GM12878 (cell line): ENCODE data around the gene XPOT. TPM values are rescaled to one million over a fixed set of nuclear protein-coding genes. Genes with fewer than 3 reads are reported as not detected.

Source experiments
- ATAC-seq: fragments of 200-7000 bp; cut with Tn5 transposase; 3 replicates; pipeline ENCODE4 v1.9.1; 2020; ENCODE audit warnings: mild to moderate bottlenecking, moderate library complexity
- BruUV-seq: library from RNA; stranded (reverse); fragments of 400-500 nt; replicated peaks from 2 replicates; lab custom pipeline; 2021; lab: Mats Ljungman, UMichigan
- CTCF ChIA-PET: fragments of 300-600 bp; sonication (Branson Sonifier 250); formaldehyde crosslinking; extraction: SDS; loops from one replicate; lab custom pipeline; 2021; ENCODE audit warnings: inconsistent platforms; lab: Yijun Ruan, JAX
- POLR2A ChIA-PET: fragments of 350-600 bp; formaldehyde crosslinking; extraction: SDS; loops from one replicate; lab custom pipeline; 2021; ENCODE audit warnings: inconsistent platforms; lab: Charles Lee
- RAD21 ChIA-PET: fragments of 300-600 bp; sonication (Branson Sonifier 250); formaldehyde crosslinking; loops from one replicate; lab custom pipeline; 2023; ENCODE audit warnings: antibody characterized with exemption; ENCODE audit not compliant: unreplicated experiment; lab: Charles Lee
- SMC1A ChIA-PET: fragments of 300-600 bp; sonication (Branson Sonifier 250); formaldehyde crosslinking; loops from one replicate; lab custom pipeline; 2023; ENCODE audit not compliant: unreplicated experiment, uncharacterized antibody; lab: Charles Lee
- DNase-seq: peaks from one replicate; pipeline ENCODE4 v3.0.0-alpha.2; 2011; ENCODE audit warnings: low read depth, low spot score
- FAIRE-seq: peaks from 3 replicates; lab custom pipeline; 2011; peaks lifted over from hg19 to GRCh38; lab: Jason Lieb, UNC
- H2AFZ ChIP-seq: 2 replicates; pipeline ENCODE4 v1.6.0; 2011; ENCODE audit warnings: low read depth, low read length, control low read depth; ENCODE audit not compliant: control insufficient read depth
- H3K27ac ChIP-seq: 2 replicates; pipeline ENCODE4 v1.5.1; 2011; ENCODE audit warnings: control low read depth; ENCODE audit not compliant: control insufficient read depth, insufficient read depth
- H3K27me3 ChIP-seq, 2 experiments: replicated peaks in 1 of 2; 2 replicates each; pipeline versions ENCODE4 v1.6.0 to v1.6.1; 2011; ENCODE audit warnings: low read length in 1 of 2; ENCODE audit not compliant: control insufficient read depth in 2 of 2, insufficient read depth in 2 of 2
- H3K36me3 ChIP-seq, 2 experiments: 2 replicates each; pipeline ENCODE4 v1.5.1; 2011; ENCODE audit warnings: low read length in 1 of 2; ENCODE audit not compliant: control insufficient read depth in 2 of 2, insufficient read depth in 2 of 2
- H3K4me1 ChIP-seq: 2 replicates; pipeline ENCODE4 v1.6.1; 2011; ENCODE audit warnings: mild to moderate bottlenecking, low read length, moderate library complexity, mixed read lengths; ENCODE audit not compliant: control insufficient read depth, insufficient read depth
- H3K4me2 ChIP-seq: 2 replicates; pipeline ENCODE4 v1.6.0; 2011; ENCODE audit warnings: control low read depth; ENCODE audit not compliant: control insufficient read depth, insufficient read depth
- H3K4me3 ChIP-seq: fragments of 200-600 bp; sonication (generic); 2 replicates; pipeline ENCODE4 v1.5.1; 2016
- H3K79me2 ChIP-seq: 2 replicates; pipeline ENCODE4 v1.6.0; 2011; ENCODE audit warnings: low read length; ENCODE audit not compliant: control insufficient read depth, insufficient read depth
- H3K9ac ChIP-seq: 2 replicates; pipeline ENCODE4 v1.8.0; 2011; ENCODE audit warnings: low read length, control low read depth, mixed read lengths; ENCODE audit not compliant: control insufficient read depth, insufficient read depth
- H3K9me3 ChIP-seq: replicated peaks from 3 replicates; pipeline ENCODE4 v1.5.1; 2011; ENCODE audit warnings: mild to moderate bottlenecking, low read length; ENCODE audit not compliant: control insufficient read depth, insufficient read depth
- H4K20me1 ChIP-seq: 2 replicates; pipeline ENCODE4 v1.6.0; 2011; ENCODE audit not compliant: control insufficient read depth, insufficient read depth
- CTCF ChIP-seq, 3 experiments: IDR thresholded peaks in 2 of 3; conservative IDR thresholded peaks in 1 of 3; 2 replicates each; pipeline ENCODE4 v1.5.1; 2011; ENCODE audit warnings: low read depth in 3 of 3, low read length in 3 of 3, mild to moderate bottlenecking in 3 of 3, control low read depth in 2 of 3, moderate library complexity in 2 of 3, inconsistent platforms in 1 of 3, mixed read lengths in 1 of 3; ENCODE audit not compliant: control insufficient read depth in 2 of 3, insufficient read depth in 1 of 3; ENCODE audit errors: extremely low read depth in 1 of 3
- HDGF ChIP-seq: fragments of 450-650 bp; IDR thresholded peaks from 2 replicates; pipeline ENCODE4 v1.6.1; 2016; ENCODE audit warnings: antibody characterized with exemption
- JUND ChIP-seq: IDR thresholded peaks from 2 replicates; pipeline ENCODE4 v1.6.1; 2012; ENCODE audit warnings: low read depth, mild to moderate bottlenecking, low read length, improper control_type of control experiment, moderate library complexity
- KLF5 ChIP-seq: fragments of 450-650 bp; IDR thresholded peaks from 2 replicates; pipeline ENCODE4 v1.6.1; 2014; ENCODE audit warnings: mild to moderate bottlenecking; ENCODE audit not compliant: partially characterized antibody
- MXI1 ChIP-seq: fragments of 150-350 bp; IDR thresholded peaks from 2 replicates; pipeline ENCODE4 v1.6.1; 2011; ENCODE audit warnings: low read depth, mild to moderate bottlenecking, inconsistent platforms, low read length, improper control_type of control experiment
- PML ChIP-seq: IDR thresholded peaks from 2 replicates; pipeline ENCODE4 v1.6.1; 2012; ENCODE audit warnings: low read length, inconsistent platforms
- RAD21 ChIP-seq: IDR thresholded peaks from 2 replicates; pipeline ENCODE4 v1.6.1; 2011; ENCODE audit warnings: mild to moderate bottlenecking, low read depth, low read length, moderate library complexity; ENCODE audit not compliant: insufficient read depth
- SMC3 ChIP-seq: IDR thresholded peaks from 2 replicates; pipeline ENCODE4 v1.6.1; 2011; ENCODE audit warnings: low read length, improper control_type of control experiment, borderline replicate concordance
- USF2 ChIP-seq: IDR thresholded peaks from 2 replicates; pipeline ENCODE4 v1.6.1; 2011; ENCODE audit warnings: low read depth, low read length, improper control_type of control experiment, borderline replicate concordance
- ZBTB33 ChIP-seq: fragments of 450-650 bp; IDR thresholded peaks from 2 replicates; pipeline ENCODE4 v1.6.1; 2017; ENCODE audit warnings: mild to moderate bottlenecking
- WGBS: methylation state at CpG from one replicate; pipeline ENCODE4 v1.1.6; 2016; ENCODE audit warnings: low lambda C conversion rate; ENCODE audit not compliant: insufficient replicate concordance, insufficient coverage; ENCODE audit errors: missing lambda C conversion rate; 5-methylcytosine and 5-hydroxymethylcytosine counted together
- in situ Hi-C: fragments of 300-500 bp; cut with MboI; formaldehyde crosslinking; loops from 9 replicates; pipeline ENCODE4 v1.14.3; 2018; ENCODE audit warnings: mixed read lengths
- intact Hi-C: fragments of 100-400 bp; cut with micrococcal nuclease; formaldehyde crosslinking; loops from one replicate; pipeline ENCODE4 v1.14.2; 2022; ENCODE audit not compliant: unreplicated experiment
- polyA plus RNA-seq, 11 experiments: library from polyadenylated mRNA; depleted of rRNA in 4 of 11; unstranded in 6 of 11; stranded (reverse) in 5 of 11; fragments of >200 nt; fragmentation: Nextera tagmentation in 4 of 11; fragmentation: Illumina TruSeq in 1 of 11; extraction: Ambion mirVana in 4 of 11; extraction: Trizol in 1 of 11; gene quantifications; 1 replicate in 1 of 11; 2 replicates in 10 of 11; pipeline versions ENCODE4 v1.2.1 to v1.2.3, GENCODE V29; 2011 to 2016; ENCODE audit warnings: inconsistent platforms in 2 of 11, missing spikeins in 2 of 11, low read depth in 1 of 11
- total RNA-seq, 4 experiments: library from RNA; depleted of rRNA in 3 of 4; stranded (reverse); fragments of >200 nt in 3 of 4; fragmentation: Illumina TruSeq in 1 of 4; extraction: Trizol in 1 of 4; gene quantifications; 2 replicates each; pipeline versions ENCODE4 v1.2.1 to v1.2.3, GENCODE V29; 2013 to 2021

Gene XPOT
- total and polyA plus RNA-seq, 10 of the 15 experiments (the other 5 are each of a cell fraction or from before 2014, with no cell fraction given): 11.9 to 66.3 (median 54.7) TPM

- RAD21 ChIA-PET: no interaction called here
- POLR2A ChIA-PET: no interaction called here
- DNase-seq: no peak
Observed at GRCh38 chr12:64392221-64392620, 12.0 kb upstream of the XPOT start.

More at GRCh38 chr12:64392221-64392620, 12.0 kb upstream of the XPOT start:
- H3K4me3 ChIP-seq: no peak overlapping the region
- FAIRE-seq (no peak), ATAC-seq (peak; percentile 76)
- BruUV-seq: no TSS peak
- no peaks in the 10 kb centered on the region for H3K27me3 ChIP-seq
- no peak overlapping the region for H3K4me2 ChIP-seq
- TF ChIP-seq JUND (no peak), HDGF (no peak), PML (no peak), CTCF (IDR thresholded peaks at IDR 0.05 in 2 of 3, conservative IDR thresholded peaks at IDR 0.05 in 1 of 3; ENCODE audit: control insufficient read depth in 2 of 3, extremely low read depth in 1 of 3, insufficient read depth in 1 of 3, low read depth in 3 of 3, low read length in 3 of 3) (peak in 2 of 3 experiments; percentile 28 to 32; a peak in 3 of 6 replicates), RAD21 (peak; percentile 35; the same call in 1 of the 2 replicates), MXI1 (no peak), USF2 (no peak), KLF5 (no peak), SMC3 (peak; percentile 25; the same call in 1 of the 2 replicates), ZBTB33 (no peak)
- H4K20me1 ChIP-seq: no peaks in the 10 kb centered on the region
- intact Hi-C loops: loop anchor here (5.0 kb wide), 3 partner anchors 120 to 565 kb away; partner anchors contain the start of gene SRGAP1
- ChIA-PET CTCF (interaction anchor here (0.6 kb wide), 1 partner anchor 1039 kb away, joined by 3 read pairs; no protein-coding TSS in a partner anchor), SMC1A (no interaction called here)
- no peak overlapping the region for H2AFZ ChIP-seq
- in situ Hi-C loops: loop anchor here (25.0 kb wide), 1 partner anchor 555 kb away; the partner anchor contains the start of gene SRGAP1
- H3K9ac ChIP-seq: no peak overlapping the region
- WGBS: 28% methylated on average over 3 of the region's 3 CpGs
- no peaks in the 10 kb centered on the region for H3K9me3 ChIP-seq
- no peaks in the 10 kb centered on the region for H3K36me3 ChIP-seq
- no peaks in the 10 kb centered on the region for H3K4me1 ChIP-seq
- no peaks in the 10 kb centered on the region for H3K79me2 ChIP-seq
- no peak overlapping the region for H3K27ac ChIP-seq
